Left renal cortex interstitium (tissue), 4 donors: Measurements from ENCODE around the gene HCRTR1. TPM values are rescaled to one million over a fixed set of nuclear protein-coding genes. Genes with fewer than 3 reads are reported as not detected.
A peak's percentile ranks its signal among the peaks of the same experiment; 100 is the strongest.
"Not testable (repeated sequence)": the region's sequence is repeated elsewhere in the genome, so short reads cannot be mapped to it uniquely, and the experiment has no call there.

Experiments
- DNase-seq, 4 donors: peaks; one replicate each; pipeline ENCODE4 v3.0.0-alpha.2; 2013; ENCODE audit warnings: low read depth in 4 of 4, low spot score in 2 of 4, missing footprints in 1 of 4
- polyA plus RNA-seq, 4 donors: library from polyadenylated mRNA; unstranded; fragments of 120-200 nt; gene quantifications; one replicate each; pipeline ENCODE4 v1.2.1, GENCODE V29; 2013; ENCODE audit not compliant: insufficient read length in 4 of 4

Gene HCRTR1
- polyA plus RNA-seq, 4 donors, result 0.07 to 0.25 (median 0.14) TPM

DNA sequence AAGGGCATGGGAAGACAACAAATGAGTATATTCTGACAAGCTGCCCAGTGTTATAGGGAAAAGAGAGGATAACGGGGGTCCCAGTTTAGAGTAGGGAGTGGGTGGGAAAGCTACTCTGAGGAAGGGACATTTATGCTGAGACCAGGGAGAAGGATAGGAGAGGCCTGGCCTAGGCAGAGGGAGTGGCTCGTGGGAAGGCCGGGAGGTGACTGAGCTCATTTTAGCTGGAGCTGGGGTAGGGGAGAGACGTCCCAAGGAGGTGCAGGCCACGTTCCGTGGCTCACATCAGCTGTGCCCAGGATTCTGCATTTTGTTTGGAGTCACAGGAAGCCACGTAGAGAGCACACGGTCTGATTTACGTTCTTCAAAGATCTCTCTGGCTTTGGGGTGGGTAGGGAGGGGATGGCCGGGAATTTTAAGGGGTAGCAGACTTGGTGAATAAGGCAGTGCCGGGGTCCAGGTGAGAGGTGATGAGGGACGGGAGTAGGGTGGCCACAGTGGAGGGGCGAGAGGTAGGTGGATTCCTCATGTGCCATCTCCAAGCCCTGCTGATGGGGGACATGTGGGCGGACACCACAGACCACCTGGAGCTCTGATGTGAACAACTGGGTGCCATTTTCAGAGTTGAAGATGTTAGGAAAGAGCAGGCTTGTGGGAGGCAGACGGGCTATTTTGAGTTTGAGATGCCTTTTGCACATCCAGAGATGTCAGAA lies 36.4 kb upstream of the HCRTR1 start:
- no peak for DNase-seq

DNA sequence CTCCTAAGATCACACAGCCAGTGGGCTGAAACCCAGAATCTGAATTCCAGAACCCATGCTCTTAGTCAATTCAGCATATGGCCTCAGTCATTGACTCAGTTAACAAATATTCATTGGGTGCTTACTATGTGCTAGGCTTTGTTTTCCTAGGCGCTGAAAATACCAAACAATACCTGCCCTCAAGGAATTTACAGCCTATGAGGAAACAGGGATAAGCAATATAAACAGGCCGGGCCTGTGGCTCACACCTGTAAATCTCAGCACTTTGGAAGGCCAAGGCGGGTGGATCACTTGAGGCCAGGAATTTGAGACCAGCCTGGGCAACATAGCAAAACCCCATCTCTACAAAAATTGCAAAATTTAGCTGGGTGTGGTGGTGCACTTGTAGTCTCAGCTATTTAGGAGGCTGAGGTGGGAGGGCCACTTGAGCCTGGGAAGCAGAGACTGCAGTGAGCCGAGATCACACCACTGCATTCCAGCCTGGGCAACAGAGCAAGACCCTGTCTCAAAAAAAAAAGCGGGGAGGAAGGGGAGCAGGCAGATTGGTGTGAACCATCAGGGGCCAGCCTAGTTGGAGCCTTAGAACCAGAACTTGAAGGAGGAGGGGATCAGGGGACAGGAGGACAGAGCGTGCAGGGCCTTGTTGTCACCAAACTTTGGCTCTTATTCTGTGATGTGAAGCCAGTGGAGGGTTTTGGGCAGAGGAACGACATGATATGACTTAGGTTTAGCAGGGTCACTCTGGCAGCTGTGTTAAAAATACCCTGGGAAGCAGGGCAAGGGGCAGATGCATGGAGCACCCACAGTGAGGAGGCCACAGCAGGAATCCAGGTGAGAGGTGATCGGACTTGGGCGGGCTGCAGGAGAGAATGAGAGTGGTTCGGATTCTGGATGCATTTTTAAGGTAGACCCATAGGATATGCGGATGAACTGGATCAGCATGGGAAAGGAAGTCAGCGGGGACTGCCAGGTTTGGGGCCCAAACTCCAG lies 35.4 kb upstream of the HCRTR1 start:
- no peak for DNase-seq

DNA sequence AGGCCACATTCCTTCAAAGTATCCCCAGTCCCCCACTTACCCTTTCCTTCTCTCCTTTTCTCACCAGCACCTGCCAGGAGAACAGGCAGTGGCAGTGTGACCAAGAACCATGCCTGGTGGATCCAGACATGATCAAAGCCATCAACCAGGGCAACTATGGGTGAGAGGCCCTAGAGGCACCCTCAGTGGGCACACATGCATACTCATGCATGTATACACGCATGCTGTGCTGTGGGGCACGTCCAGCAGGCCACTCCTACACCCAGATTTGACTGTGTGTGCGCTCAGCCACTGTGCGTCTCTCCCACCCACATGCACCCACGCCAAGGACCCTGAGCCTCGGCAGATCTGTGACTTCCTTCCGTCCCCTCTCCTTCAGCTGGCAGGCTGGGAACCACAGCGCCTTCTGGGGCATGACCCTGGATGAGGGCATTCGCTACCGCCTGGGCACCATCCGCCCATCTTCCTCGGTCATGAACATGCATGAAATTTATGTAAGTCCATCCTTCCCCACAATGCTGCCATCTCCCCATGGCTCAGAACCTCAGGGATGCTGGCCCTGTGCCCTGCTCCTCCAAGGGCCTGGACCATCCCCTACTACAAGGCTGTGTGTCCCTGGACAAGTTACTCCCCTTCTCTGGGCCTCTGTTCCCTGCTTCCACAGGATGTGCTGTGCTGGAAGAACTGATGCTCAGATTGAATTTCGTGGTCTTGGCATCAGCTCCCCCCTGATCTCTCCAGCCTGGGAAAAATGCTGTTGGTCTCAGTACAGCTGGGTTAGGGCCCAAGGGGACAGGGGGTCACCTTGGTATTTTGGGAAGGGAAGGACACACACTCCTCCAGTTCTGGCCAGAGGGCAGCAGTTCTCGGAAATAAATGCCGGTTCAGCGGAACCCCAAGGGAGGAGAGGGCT lies 34.2 kb upstream of the HCRTR1 start:
- no peak for DNase-seq

DNA sequence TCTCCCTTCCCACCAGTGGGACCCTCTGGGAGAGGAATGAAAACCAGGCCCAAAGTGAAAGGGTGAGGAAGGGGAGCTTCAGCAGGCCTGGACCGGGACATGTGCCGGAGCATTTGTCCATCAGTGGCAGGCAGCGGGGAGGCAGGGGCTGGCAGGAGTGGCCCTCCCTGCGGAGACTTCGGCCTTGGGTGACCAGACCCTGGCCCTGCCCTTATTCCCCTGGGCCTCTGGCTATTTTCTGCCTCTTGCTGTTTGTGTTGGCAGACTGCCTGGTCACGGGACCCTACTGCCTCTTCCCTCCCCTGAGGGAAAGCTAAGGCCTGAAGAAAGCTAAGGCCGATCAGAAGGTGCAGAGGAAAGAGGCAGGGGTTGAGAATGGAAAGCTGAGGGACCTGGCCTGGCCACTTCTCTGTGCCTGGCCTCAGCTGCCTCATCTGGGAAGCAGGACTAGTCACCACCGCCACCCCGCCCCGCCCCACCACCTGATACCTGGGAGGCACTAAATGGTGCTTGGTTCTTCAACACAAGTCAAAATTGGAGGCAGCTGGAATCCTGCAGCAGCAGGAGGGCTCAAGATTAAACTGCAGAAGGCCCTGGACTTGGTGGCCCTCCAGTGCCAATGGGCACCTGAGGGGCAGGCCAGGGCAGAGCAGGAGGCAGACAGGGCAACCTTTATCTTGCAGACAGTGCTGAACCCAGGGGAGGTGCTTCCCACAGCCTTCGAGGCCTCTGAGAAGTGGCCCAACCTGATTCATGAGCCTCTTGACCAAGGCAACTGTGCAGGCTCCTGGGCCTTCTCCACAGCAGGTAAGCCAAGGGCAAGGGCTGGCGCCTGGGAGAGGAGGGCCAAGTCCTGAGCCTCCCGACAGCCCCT lies 33.3 kb upstream of the HCRTR1 start:
- DNase-seq, result peak in 1 of 4 donors; percentile 83

DNA sequence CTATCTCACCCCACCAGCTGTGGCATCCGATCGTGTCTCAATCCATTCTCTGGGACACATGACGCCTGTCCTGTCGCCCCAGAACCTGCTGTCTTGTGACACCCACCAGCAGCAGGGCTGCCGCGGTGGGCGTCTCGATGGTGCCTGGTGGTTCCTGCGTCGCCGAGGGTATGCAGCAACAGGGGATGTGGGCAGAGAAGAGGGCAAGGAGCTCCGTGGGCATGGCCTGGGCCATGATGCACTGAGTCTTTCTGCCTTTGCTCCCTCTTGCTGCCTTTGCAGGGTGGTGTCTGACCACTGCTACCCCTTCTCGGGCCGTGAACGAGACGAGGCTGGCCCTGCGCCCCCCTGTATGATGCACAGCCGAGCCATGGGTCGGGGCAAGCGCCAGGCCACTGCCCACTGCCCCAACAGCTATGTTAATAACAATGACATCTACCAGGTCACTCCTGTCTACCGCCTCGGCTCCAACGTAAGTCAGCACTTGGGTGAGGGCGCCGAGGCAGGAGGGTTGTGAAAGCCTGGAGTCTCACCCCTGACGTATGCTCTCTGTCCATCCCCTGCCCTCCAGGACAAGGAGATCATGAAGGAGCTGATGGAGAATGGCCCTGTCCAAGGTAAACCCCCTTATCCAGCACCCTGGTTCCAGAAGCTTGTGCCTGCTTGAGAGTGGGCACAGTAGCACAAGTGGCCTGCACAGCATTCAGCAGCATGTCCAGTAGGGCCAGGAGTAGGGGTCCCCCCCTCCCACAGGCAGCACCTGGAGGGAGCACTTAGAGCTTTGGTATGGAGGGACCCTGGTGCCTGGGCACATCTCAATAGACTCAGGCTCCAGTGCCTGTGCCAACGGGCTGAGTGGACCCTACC lies 32.4 kb upstream of the HCRTR1 start:
- no peak for DNase-seq

DNA sequence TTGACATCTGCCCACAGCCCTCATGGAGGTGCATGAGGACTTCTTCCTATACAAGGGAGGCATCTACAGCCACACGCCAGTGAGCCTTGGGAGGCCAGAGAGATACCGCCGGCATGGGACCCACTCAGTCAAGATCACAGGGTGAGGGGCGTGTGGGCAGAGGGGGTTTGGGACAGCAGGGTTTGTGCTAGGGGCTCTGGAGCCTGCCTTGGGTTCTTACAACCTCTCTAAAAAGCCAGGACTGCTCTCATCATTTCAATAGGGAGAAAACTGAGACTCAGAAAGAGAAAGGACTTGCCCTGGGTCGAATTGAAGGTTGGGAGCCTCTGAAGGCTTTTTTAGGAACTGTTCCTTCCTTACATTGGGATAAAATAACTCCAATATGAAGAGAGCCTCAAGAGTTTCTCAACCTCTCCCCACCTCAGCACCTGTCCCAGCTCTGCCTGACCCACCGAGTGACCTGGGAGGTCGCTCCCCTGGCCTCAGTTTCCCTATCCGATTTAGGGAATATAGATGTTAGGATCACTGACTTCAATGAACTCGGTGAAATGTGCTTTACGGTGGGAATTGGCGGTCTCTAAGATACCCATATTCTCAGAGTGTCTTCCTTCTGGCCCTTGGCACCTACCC lies 31.6 kb upstream of the HCRTR1 start:
- DNase-seq, result no peak

DNA sequence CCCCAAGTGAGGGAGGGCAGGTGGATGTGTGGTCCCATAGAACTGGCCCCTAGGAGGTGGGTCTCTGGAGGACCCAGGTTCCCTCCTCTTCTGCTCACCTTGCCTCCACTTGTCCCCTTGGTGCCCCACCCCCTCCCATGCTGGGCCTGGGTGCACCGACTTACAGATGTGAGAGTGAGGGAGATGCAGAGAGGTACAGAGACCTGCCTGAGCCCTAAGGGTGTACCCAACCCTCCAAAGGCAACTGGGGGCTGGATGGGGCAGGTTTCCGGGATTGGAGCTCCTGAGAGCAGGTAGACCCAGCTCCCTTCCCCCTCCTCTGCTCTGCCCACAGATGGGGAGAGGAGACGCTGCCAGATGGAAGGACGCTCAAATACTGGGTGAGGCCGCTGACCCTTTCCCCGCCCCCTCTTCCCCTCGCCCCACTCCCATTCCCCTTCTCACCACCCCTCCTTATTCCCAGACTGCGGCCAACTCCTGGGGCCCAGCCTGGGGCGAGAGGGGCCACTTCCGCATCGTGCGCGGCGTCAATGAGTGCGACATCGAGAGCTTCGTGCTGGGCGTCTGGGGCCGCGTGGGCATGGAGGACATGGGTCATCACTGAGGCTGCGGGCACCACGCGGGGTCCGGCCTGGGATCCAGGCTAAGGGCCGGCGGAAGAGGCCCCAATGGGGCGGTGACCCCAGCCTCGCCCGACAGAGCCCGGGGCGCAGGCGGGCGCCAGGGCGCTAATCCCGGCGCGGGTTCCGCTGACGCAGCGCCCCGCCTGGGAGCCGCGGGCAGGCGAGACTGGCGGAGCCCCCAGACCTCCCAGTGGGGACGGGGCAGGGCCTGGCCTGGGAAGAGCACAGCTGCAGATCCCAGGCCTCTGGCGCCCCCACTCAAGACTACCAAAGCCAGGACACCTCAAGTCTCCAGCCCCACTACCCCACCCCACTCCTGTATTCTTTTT lies 30.8 kb upstream of the HCRTR1 start:
- no peak for DNase-seq

DNA sequence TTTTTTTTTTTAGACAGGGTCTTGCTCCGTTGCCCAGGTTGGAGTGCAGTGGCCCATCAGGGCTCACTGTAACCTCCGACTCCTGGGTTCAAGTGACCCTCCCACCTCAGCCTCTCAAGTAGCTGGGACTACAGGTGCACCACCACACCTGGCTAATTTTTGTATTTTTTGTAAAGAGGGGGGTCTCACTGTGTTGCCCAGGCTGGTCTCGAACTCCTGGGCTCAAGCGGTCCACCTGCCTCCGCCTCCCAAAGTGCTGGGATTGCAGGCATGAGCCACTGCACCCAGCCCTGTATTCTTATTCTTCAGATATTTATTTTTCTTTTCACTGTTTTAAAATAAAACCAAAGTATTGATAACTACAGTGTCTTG lies 30.2 kb upstream of the HCRTR1 start:
- DNase-seq, result not testable (repeated sequence)

DNA sequence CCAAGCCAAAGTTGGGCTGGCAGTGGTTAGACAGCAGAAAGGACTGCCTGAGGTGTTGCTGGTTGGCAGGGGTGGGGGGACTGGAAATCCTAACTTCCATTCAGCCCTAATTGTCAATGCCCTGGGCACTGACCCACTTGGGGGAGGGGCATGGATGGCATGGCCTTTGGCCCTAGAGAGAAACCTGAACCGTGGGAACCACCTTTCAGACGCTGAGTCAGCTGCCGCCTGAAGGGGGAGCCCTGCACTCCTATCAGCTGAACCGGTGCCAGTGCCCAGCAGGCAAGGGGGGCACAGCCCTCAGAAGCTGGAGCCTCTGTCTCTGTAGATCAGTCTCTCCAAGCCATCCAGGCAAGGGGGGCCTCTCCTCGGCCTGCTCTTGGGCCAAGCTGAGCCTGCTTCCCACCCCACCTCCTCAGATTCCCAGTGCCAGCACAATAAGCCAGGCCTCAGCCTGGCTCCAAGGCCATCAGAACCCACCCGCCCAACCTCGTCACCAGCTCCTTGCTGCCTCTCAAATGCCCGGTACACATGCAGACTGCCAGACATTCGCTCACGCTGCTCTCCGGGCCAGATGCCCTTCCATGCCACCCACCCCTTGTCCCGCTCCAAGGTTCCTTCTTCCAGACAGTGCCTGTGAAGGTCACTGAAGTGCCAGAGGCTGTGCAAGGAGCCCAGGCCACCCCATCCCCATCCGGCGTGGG lies 29.6 kb upstream of the HCRTR1 start:
- DNase-seq, result no peak

DNA sequence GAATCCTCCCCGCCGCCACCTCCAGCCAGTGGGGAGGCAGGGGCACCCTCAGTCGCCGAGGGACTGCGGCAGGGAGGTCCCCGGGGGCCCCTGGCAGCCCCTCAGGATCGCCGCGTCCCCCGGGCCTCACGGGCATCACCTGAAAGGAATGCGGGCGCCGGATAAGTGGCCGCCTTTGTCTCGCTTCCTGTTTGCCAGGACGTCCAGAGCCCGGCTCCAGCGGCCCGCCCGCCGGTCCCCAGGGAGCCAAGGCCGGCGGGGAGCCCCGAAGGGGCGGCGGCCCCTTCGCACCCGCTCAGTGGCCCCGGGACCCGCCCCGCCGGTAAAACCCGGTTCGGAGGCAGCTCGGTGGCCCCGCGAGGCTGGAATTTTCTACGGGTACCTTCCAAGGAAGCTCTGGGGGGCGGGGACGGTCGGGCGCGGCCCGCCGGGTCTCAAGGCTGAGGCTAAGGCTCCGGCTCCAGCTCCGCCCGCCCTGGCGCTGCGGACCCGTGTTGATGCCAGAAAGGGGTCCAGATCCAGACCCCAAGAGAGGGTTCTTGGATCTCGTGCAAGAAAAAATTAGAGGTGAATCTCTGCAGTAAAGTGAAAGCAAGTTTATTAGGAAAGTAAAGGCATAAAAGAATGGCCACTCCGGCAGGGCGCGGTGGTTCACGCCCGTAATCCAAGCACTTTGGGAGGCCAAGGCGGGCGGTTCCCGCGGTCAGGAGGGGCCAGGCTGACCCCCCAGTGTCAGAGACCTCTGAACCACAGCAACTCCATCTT lies 28.6 kb upstream of the HCRTR1 start:
- no peak for DNase-seq

DNA sequence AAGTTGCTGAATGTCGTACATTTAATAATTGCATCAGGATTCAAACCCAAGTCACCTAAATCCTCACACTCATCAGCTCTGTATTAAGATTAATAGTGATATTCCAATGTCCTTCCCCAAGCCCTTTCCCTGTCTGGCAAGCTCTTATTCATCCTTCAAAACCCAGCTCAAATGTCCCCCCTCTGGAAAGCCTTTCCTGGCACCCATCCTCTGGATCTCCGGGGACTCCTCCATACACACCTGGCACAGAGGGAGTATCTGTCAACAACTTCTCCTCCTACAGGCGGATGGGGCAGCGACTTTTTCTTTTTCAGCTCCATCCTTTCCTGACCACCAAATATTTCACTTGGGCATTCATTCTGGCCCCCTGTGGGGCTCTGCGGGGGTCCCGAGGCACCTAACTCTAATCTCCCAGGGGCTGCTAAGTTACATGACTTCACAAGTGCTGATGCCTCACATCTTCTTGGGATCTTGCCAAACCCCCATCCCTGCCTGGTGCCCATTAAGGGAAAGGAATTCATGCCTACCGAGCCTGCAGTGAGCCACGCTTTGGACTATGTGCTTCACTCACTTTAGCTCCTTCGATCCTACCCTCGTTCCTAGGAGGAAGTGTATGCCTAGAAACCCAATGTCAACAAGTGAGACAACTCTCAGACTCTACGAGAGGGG lies 25.9 kb upstream of the HCRTR1 start:
- no peak for DNase-seq

DNA sequence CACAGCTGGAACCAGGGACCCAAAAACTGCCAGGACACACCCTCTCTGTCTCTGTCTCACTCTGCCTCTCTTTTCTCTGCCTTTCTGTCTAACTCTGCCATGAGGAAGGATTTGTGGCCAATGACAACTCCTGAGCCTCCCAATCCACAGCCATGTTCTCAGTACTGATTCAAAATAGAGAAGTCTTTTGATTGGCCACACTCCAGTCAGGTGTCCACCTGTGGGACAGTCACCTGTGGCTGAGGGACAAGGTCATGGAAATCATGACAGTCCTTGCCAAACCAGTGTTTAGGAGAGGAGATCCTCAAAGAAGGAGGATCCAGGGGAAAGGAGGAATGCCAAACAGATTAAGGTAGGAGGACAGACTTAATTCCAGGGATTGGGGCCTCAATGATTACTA lies 25.4 kb upstream of the HCRTR1 start:
- no peak for DNase-seq

DNA sequence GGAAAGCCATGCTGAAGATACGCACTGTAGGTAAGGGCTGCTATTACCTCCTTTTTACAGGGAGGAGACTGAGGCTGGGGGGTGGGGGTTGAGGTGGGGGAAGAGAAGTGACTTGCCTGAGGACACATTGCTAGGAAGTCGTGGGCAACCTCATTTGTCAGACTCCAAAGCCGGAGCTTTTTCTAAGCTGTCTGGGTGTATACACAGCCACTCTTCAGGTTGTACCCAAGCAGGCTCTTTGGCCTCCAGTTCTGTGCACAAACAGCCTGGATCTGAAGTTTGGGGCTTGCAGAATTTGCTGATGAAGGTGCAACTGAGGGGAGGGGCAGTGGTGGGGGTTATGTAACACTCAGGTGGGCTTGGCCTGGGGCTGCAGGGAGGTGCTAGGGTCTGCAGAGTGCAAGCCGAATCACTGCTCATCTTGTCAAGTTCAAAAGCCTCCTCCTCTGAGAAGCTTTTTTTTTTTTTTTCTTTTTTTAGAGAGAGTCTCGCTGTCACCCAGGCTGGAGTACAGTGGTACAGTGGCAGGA lies 24.3 kb upstream of the HCRTR1 start:
- no peak for DNase-seq

DNA sequence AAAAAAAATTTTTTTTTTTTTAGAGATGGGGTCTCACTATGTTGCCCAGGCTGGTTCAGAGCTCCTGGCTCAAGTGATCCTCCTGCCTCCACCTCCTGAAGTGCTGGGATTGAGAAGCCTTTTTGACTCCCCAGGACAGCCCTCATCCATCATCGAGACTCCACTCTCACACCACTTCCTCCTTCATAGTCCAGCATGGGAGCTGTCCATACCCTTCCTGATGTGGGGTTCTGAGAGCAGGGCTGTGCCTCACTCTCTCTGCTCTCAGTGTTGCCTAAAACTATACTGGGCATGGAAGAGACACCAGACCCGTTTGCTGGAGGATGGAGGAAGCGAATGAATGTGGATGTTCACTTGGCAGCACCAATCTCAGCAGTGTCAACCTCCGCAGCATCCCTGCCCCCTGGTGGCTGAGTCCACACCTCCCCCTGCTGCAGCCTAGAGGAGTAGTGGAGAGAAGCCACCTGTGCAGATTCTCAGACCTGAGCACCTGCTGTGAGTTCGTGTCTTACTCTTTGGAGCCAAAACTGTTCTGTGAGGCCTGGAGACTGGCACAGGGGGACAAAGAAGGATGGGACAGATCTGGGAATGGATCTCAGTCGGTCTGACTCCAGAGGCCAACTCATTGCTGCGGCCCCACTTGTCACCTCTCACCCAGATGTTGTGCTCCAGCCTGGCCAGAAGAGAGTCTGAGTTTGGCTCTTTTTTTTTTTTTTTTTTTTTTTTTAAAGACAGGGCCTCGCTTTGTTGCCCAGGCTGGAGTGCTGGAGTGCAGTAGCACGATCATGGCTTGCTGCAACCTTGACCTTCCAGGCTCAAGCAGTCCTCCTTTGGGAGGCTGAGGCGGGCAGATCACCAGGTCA lies 23.5 kb upstream of the HCRTR1 start:
- no peak for DNase-seq
